Sciatic nerve (tissue), 2 donors: ENCODE measurements around the gene SYNGR1. TPM values are rescaled to one million over a fixed set of nuclear protein-coding genes. Genes with fewer than 3 reads are reported as not detected.
"Not testable (repeated sequence)": the region's sequence is repeated elsewhere in the genome, so short reads cannot be mapped to it uniquely, and the experiment has no call there.

Source experiments
- ATAC-seq: fragments of 200-7000 bp; cut with Tn5 transposase; one replicate; pipeline ENCODE4 v1.9.1; 2020; ENCODE audit warnings: mild to moderate bottlenecking, moderate library complexity
- DNase-seq: peaks from one replicate; pipeline ENCODE4 v3.0.0-alpha.2; 2020; ENCODE audit warnings: low spot score
- intact Hi-C: fragments of 100-400 bp; cut with DNase I; formaldehyde crosslinking; loops from one replicate; pipeline ENCODE4 v1.14.2; 2022
- total RNA-seq: library from RNA; stranded (reverse); fragmentation: NEBNext Ultra II Directional; extraction: Animal tissue kit (Norgen Biotek cat#: 25700); gene quantifications from one replicate; pipeline ENCODE4 v1.2.1, GENCODE V29; 2021
- donor health status: DM: no; HTN: no; CAD: no.
- donor health status: DM: no; HTN: no; CAD: no.

Gene SYNGR1
- total RNA-seq, 1 donor from 2014 or later = 52.9 TPM

- intact Hi-C loops = no loop called here
- peak; percentile 77 for DNase-seq
- peak; percentile 76 for ATAC-seq
Measured at GRCh38 chr22:39343259-39344045, 6.3 kb upstream of the SYNGR1 start.

- DNase-seq (no peak), ATAC-seq (no peak)
- intact Hi-C loops = no loop called here
Measured at GRCh38 chr22:39344046-39344390, 5.8 kb upstream of the SYNGR1 start.

GRCh38 chr22:39345231-39345630 is 4.6 kb upstream of the SYNGR1 start:
- DNase-seq = no peak
- intact Hi-C loops = no loop called here
- ATAC-seq = no peak

GRCh38 chr22:39348909-39349505 is 784 bp upstream of the SYNGR1 start:
- intact Hi-C loops = no loop called here
- ATAC-seq (peak; percentile 51), DNase-seq (no peak)

- intact Hi-C loops = no loop called here
- DNase-seq = peak; percentile 69
- peak; percentile 59 for ATAC-seq
Measured at GRCh38 chr22:39349506-39349966, 255 bp upstream of the SYNGR1 start.

GRCh38 chr22:39350757-39351688 is 1.2 kb downstream of the SYNGR1 start:
- no peak for DNase-seq
- peak; percentile 14 for ATAC-seq
- intact Hi-C loops = no loop called here

DNA sequence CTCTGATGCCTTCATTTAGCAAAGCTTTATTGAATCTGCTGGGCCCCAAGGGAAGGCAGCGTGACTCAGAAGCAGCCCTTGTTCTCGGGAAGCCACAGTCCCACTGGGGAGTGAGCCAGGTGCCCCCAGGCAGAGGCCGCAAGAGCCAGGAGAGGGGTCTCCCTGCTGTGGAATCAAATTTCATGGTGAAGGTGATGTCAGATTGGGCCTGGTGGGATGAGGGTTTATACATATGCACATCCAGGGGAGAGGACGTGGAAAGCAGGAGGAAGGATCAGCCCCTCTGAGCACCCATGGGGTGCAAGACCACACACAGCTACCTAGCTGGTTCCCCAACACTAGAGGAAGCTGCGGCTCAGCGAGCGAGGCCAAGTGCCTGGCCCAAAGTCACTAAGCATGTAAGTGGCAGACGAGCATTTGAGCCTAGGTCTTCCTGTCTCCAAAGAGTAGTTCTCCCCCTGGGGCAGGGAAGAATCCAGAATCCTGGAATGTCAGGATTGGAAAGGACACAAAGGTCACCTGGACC is 2.0 kb downstream of the SYNGR1 start:
- intact Hi-C loops = no loop called here
- peak; percentile 7 for ATAC-seq
- no peak for DNase-seq

DNA sequence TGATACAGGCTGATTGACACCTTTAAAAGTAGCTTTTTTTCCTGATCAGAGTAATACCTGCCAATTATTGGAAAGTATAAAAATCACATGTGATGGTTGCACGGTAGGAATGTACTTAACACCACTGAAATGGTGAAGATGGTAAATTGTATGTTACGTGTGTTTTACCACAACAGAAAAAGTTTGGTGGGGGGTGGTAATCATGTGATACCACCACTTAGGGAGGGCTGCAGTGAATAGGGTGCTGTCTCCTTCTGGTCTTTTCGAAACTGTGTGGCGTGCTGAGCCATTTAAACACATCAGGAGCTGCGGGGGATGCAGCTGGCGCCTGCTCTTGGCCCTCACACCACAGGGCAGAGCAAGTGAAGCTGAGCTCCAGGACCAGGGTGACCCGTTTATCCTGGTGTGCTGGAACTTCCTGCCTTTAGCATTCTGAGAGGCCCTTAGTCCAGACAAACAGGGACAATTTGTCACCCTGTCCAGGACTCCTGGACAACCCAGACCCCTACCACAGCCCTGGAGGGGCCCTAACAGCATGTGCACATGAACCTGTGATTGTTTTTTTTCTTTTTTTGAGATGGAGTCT is 2.6 kb downstream of the SYNGR1 start:
- DNase-seq = no peak
- ATAC-seq = no peak
- intact Hi-C loops = no loop called here

GRCh38 chr22:39353346-39353745 is 3.6 kb downstream of the SYNGR1 start:
- DNase-seq = no peak
- ATAC-seq = no peak
- intact Hi-C loops = no loop called here

DNA sequence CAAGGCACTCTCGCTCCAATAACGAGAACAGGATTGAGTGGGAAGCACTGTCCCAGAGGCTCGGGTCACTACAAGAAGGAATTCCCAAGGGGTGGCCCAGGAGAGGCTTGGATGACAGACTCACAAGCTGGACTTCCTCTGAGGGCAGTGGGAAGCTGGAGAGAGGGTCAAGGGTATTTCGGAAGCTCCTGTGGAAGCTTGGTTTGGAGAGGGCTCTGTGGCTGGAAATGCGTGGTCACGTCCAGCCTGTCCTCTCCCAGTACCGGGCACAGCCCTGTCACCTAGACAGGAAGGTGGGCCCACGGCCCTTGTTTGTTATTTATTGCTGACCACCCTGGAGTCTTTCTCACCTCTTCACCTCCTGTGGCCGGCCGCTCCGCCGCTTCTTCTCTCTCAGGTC is 5.3 kb downstream of the SYNGR1 start:
- intact Hi-C loops = no loop called here
- DNase-seq (no peak), ATAC-seq (no peak)

DNA sequence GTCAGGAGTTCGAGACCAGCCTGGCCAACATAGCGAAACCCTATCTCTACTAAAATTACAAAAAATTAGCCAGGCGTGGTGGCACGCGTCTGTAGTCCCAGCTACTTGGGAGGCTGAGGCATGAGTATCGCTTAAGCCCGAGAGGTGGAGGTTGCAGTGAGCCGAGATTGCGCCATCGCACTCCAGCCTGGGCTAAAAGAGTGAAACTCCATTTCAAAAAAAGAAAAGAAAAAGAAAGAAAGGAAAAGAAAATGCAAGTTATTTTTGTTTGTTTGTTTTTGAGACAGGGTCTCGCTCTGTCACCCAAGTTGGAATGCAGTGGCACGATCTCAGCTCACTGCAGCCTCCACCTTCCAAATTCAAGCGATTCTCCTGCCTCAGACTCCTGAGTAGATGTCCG is 6.0 kb downstream of the SYNGR1 start:
- ATAC-seq, intact Hi-C loops, DNase-seq: not testable (repeated sequence)

DNA sequence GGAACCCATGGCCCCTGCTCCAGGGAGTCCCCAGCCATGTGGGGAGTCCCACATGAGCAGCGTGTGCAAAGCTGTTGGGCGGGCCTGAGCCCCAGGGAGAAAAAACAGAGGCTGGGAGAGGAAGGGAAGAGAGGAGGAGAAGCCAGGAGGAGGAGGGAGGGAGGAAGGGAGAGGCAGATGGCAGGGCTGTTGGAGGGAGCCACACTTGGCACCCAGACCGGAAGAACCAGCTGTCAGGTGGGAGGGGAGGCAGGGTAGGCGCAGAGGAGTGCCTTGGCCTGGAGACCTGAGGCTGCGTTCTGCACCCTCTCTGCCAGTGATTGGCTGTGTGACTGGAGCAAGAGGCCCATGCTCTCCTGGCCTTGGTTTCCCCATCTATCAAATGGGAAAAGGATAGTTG is 6.7 kb downstream of the SYNGR1 start:
- ATAC-seq = no peak
- intact Hi-C loops = no loop called here
- DNase-seq = no peak

DNA sequence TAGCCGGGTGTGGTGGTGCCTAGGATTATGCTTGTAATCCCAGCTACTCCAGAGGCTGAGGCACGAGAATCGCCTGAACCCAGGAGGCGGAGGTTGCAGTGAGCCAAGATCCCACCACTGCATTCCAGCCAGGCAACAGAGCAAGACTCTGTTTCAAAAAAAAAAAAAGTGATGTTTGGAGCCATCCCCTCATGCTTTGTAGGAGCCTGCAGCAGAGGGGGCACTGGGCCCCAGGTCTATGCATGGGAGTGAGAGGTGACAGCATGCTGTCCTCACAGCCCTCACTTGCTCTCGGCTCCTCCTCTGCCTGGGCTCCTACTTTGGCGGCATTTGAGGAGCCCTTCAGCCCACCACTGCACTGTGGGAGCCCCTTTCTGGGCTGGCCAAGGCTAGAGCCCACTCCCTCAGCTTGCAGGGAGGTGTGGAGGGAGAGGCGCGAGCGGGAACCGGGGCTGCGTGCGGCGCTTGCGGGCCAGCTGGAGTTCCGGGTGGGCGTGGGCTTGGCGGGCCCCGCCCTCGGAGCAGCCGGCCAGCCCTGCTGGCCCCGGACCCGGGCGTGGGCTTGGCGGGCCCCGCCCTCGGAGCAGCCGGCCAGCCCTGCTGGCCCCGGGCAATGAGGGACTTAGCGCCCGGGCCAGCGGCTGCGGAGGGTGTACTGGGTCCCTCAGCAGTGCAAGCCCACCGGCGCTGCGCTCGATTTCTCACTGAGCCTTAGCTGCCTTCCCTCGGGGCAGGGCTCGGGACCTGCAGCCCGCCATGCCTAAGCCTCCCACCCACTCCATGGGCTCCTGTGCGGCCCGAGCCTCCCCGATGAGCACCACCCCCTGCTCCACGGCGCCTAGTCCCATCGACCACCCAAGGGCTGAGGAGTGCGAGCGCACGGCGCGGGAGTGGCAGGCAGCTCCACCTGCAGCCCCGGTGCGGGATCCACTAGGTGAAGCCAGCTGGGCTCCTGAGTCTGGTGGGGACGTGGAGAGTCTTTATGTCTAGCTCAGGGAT is 7.6 kb downstream of the SYNGR1 start:
- ATAC-seq, intact Hi-C loops, DNase-seq: not testable (repeated sequence)

GRCh38 chr22:39358197-39358596 is 8.4 kb downstream of the SYNGR1 start:
- ATAC-seq, intact Hi-C loops: not testable (repeated sequence)

DNA sequence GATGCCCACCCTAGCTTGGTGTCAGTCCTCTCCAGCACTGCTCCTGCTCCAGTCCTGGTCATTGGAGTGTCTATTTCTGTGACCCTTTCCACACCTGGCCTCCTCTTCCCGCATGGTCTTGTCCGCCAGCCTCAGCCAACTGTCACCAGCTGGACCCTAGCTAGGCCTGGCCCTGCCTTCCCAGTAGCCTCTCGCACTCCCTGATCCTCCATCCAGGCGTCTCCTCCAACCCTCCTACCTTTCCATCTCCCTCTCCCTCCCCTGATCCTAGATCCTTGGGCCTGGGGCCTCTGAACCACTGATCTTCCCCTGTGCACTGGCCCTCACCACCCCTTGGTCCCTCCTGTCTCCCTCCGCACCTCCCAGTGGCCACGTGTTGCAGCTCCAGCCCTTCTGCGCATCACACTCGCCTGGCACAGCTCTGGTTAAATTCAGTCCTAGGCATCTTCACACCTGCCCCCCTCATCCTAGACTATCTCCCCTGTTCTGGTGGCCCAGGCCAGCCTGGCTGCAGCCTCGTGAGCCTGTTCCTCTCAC is 9.9 kb downstream of the SYNGR1 start:
- ATAC-seq (no peak), DNase-seq (no peak)
- intact Hi-C loops = no loop called here

More at GRCh38 chr22:39358197-39358596, 8.4 kb downstream of the SYNGR1 start:
- DNase-seq = not testable (repeated sequence)

GRCh38 chr22:39360242-39360641 is 10.5 kb downstream of the SYNGR1 start:
- intact Hi-C loops = no loop called here
- DNase-seq = no peak
- ATAC-seq = no peak

DNA sequence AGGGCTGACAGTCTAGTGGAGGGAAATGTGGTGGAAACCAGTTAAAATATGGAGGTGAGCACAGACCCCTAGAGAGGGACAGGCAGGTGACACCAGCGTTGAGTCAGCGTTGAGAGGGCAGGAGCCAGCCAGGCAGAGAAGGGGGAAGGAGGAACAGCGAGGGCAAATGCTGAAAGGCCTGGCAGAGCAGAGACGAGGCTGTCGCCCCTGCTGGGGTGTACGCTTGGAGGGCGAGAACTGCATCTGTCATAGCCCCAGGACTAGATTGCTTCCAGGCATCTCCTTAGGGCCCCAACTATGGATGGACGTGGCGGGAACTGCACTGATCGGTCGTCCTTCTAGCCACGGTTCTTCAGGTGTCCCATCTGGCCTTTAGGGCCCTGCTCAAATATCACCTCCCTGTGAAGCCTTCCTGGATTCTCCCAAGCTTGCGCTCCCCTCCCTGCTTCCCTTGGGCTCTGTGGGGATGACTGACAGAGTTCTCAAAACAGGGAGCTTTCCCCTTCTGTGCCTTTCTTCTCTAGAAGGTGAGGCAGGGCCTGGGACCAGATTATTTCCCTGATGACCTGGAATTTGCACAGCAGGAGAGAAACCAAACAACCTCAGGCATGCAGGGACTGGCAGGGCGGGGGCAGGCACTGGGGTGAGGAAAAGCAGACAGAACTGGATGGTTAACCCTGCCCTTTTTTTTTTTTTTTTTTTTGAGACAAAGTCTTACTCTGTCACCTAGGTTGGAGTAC is 11.1 kb downstream of the SYNGR1 start:
- intact Hi-C loops = no loop called here
- ATAC-seq = no peak

More for the DNA sequence above, 11.1 kb downstream of the SYNGR1 start:
- DNase-seq = no peak
